Right forelimb (tissue), 1 donor: ENCODE results near the gene STRADA.

Experiments used
- DNase-seq: peaks from one replicate; pipeline ENCODE4 v3.0.0-alpha.2; 2018

STRADA gene

GRCh38 chr17:63700528-63701455 is 40.8 kb downstream of the STRADA start:
- DNase-seq = peak; percentile 79

- DNase-seq = peak; percentile 74
These were observed 41.7 kb downstream of the STRADA start, which contains the start of gene LIMD2 for GRCh38 chr17:63699638-63700527. Gene LIMD2 (minus strand): TSS chr17:63700125. CDS start chr17:63699298, 827 bp downstream.

- peak; percentile 71 for DNase-seq
These were observed 42.5 kb downstream of the STRADA start for GRCh38 chr17:63698886-63699637.

GRCh38 chr17:63698381-63698885 is 43.2 kb downstream of the STRADA start:
- no peak for DNase-seq

GRCh38 chr17:63697341-63698286 is 44.0 kb downstream of the STRADA start:
- no peak for DNase-seq

- DNase-seq = no peak
These were observed 45.1 kb downstream of the STRADA start for GRCh38 chr17:63696381-63696961.

- DNase-seq = no peak
These were observed 45.7 kb downstream of the STRADA start for GRCh38 chr17:63695889-63696288.

GRCh38 chr17:63694950-63695773 is 46.4 kb downstream of the STRADA start:
- no peak for DNase-seq

- DNase-seq = no peak
These were observed 47.2 kb downstream of the STRADA start for GRCh38 chr17:63694229-63694949.

- DNase-seq = no peak
These were observed 48.0 kb downstream of the STRADA start for GRCh38 chr17:63693411-63694113.

GRCh38 chr17:63692195-63692816 is 49.3 kb downstream of the STRADA start:
- DNase-seq = no peak

- no peak for DNase-seq
These were observed 52.1 kb downstream of the STRADA start for GRCh38 chr17:63689479-63689878.

- no peak for DNase-seq
These were observed 53.1 kb downstream of the STRADA start for GRCh38 chr17:63688396-63689020.

GRCh38 chr17:63686138-63686685 is 55.4 kb downstream of the STRADA start:
- no peak for DNase-seq

GRCh38 chr17:63685578-63685977 is 56.0 kb downstream of the STRADA start:
- no peak for DNase-seq

- DNase-seq = no peak
These were observed 56.6 kb downstream of the STRADA start for GRCh38 chr17:63685041-63685440.

GRCh38 chr17:63682981-63683380 is 58.6 kb downstream of the STRADA start:
- DNase-seq = no peak
